SU-DHL-6 (cell line): Measurements from ENCODE around the gene TTC27.

Source experiments
- H2AFZ ChIP-seq: fragments of 200-600 bp; sonication (generic); 2 replicates; pipeline ENCODE4 v1.6.1; 2014; ENCODE audit warnings: low read depth, mild to moderate bottlenecking, moderate library complexity, mixed read lengths, antibody characterized with exemption, low read length; ENCODE audit not compliant: severe bottlenecking
- H3F3A ChIP-seq: fragments of 200-600 bp; shearing (Covaris generic); 2 replicates; pipeline ENCODE4 v1.6.0; 2016; ENCODE audit warnings: antibody characterized with exemption, mild to moderate bottlenecking; ENCODE audit not compliant: insufficient read depth
- H3K27ac ChIP-seq: fragments of 200-600 bp; sonication (generic); 2 replicates; pipeline ENCODE4 v1.5.1; 2016; ENCODE audit warnings: low read depth, mild to moderate bottlenecking, low read length, moderate library complexity, mixed read lengths
- H3K27me3 ChIP-seq: fragments of 200-600 bp; sonication (generic), shearing (Covaris generic); 2 replicates; pipeline ENCODE4 v1.6.0; 2014; ENCODE audit warnings: mild to moderate bottlenecking, low read length
- H3K36me3 ChIP-seq: fragments of 200-600 bp; sonication (generic); 2 replicates; pipeline ENCODE4 v1.6.1; 2014; ENCODE audit warnings: mild to moderate bottlenecking, low read length, mixed read lengths
- H3K4me2 ChIP-seq: fragments of 300-600, 200-600 bp; shearing (Covaris generic), sonication (generic); 2 replicates; pipeline ENCODE4 v1.6.0; 2014; ENCODE audit warnings: low read length, low read depth, mild to moderate bottlenecking; ENCODE audit not compliant: poor library complexity, severe bottlenecking
- H3K4me3 ChIP-seq: fragments of 200-600 bp; sonication (generic); 2 replicates; pipeline ENCODE4 v1.5.1; 2014; ENCODE audit warnings: antibody characterized with exemption, low read length, mild to moderate bottlenecking, mixed read lengths; ENCODE audit not compliant: insufficient read depth, poor library complexity, severe bottlenecking
- H3K79me2 ChIP-seq: fragments of 200-600 bp; sonication (generic); 2 replicates; pipeline ENCODE4 v1.6.1; 2014; ENCODE audit warnings: mild to moderate bottlenecking, low read length, moderate library complexity; ENCODE audit not compliant: insufficient read depth
- H3K9ac ChIP-seq: fragments of 200-600 bp; sonication (generic); 2 replicates; pipeline ENCODE4 v1.7.0; 2014; ENCODE audit warnings: mild to moderate bottlenecking, low read length
- H3K9me2 ChIP-seq: fragments of 200-600 bp; sonication (generic); replicated peaks from 2 replicates; pipeline ENCODE4 v1.6.1; 2014; ENCODE audit warnings: low read length; ENCODE audit not compliant: insufficient read depth
- H3K9me3 ChIP-seq: fragments of 200-600 bp; sonication (generic); 2 replicates; pipeline ENCODE4 v1.6.1; 2014; ENCODE audit warnings: low read length, mixed read lengths; ENCODE audit not compliant: insufficient read depth
- H4K20me1 ChIP-seq: fragments of 200-600 bp; sonication (generic); 2 replicates; pipeline ENCODE4 v1.6.1; 2014; ENCODE audit warnings: low read depth, mild to moderate bottlenecking, antibody characterized with exemption, low read length, moderate library complexity, mixed read lengths
- CTCF ChIP-seq: fragments of 200-600 bp; sonication (generic); IDR thresholded peaks from one replicate; pipeline ENCODE4 v1.5.1; 2017; ENCODE audit warnings: antibody characterized with exemption, mild to moderate bottlenecking, low read length, moderate library complexity; ENCODE audit not compliant: insufficient read depth, poor library complexity, severe bottlenecking
- EZH2phosphoT487 ChIP-seq: fragments of 200-600 bp; sonication (generic), shearing (Covaris generic); conservative IDR thresholded peaks from 2 replicates; pipeline ENCODE4 v1.6.1; 2018; ENCODE audit warnings: mild to moderate bottlenecking, antibody characterized with exemption, low read length, moderate library complexity, mixed read lengths

Gene TTC27

GRCh38 chr2:32820088-32820487, 192.2 kb downstream of the TTC27 start:
- Histone ChIP-seq H3F3A (no peaks in the 10 kb centered on the region), H3K79me2 (no peaks in the 10 kb centered on the region), H3K4me3 (no peak overlapping the region), H3K36me3 (no peaks in the 10 kb centered on the region), H3K9me3 (no peaks in the 10 kb centered on the region), H3K9ac (no peak overlapping the region), H3K27ac (no peak overlapping the region), H3K27me3 (no peaks in the 10 kb centered on the region), H3K9me2 (no peaks in the 10 kb centered on the region), H4K20me1 (no peaks in the 10 kb centered on the region), H3K4me2 (no peak overlapping the region), H2AFZ (no peak overlapping the region)
- no peak for TF ChIP-seq EZH2phosphoT487
- no peak for TF ChIP-seq CTCF

- H3K27me3 ChIP-seq: no peaks in the 10 kb centered on the region
- H3K9ac ChIP-seq: no peak overlapping the region
- H3K79me2 ChIP-seq: no peaks in the 10 kb centered on the region
- no peaks in the 10 kb centered on the region for H3K9me3 ChIP-seq
- TF ChIP-seq EZH2phosphoT487: no peak
- H3K4me3 ChIP-seq: no peak overlapping the region
- no peak overlapping the region for H3K27ac ChIP-seq
- no peak overlapping the region for H3K4me2 ChIP-seq
- H3F3A ChIP-seq: no peaks in the 10 kb centered on the region
- H3K36me3 ChIP-seq: no peaks in the 10 kb centered on the region
- H3K9me2 ChIP-seq: no peaks in the 10 kb centered on the region
- H2AFZ ChIP-seq: no peak overlapping the region
- H4K20me1 ChIP-seq: no peaks in the 10 kb centered on the region
Measured at GRCh38 chr2:32820701-32821100, 192.9 kb downstream of the TTC27 start.

- Histone ChIP-seq H3K9ac (no peak overlapping the region), H3K4me3 (no peak overlapping the region), H3K9me2 (no peaks in the 10 kb centered on the region), H3K27me3 (no peaks in the 10 kb centered on the region), H3K27ac (no peak overlapping the region), H3K36me3 (no peaks in the 10 kb centered on the region; the same call in 1 of the 2 replicates), H3K79me2 (no peaks in the 10 kb centered on the region), H2AFZ (no peak overlapping the region), H3F3A (no peaks in the 10 kb centered on the region), H3K9me3 (no peaks in the 10 kb centered on the region), H3K4me2 (no peak overlapping the region), H4K20me1 (no peaks in the 10 kb centered on the region)
- no peak for TF ChIP-seq CTCF
- no peak for TF ChIP-seq EZH2phosphoT487
Measured at GRCh38 chr2:32824070-32824809, 196.4 kb downstream of the TTC27 start.

GRCh38 chr2:32825291-32825712, 197.5 kb downstream of the TTC27 start:
- H3K9me3 ChIP-seq: no peaks in the 10 kb centered on the region
- no peaks in the 10 kb centered on the region for H3K27me3 ChIP-seq
- no peaks in the 10 kb centered on the region for H3K79me2 ChIP-seq
- no peak overlapping the region for H3K27ac ChIP-seq
- no peaks in the 10 kb centered on the region for H3F3A ChIP-seq
- no peak overlapping the region for H3K4me3 ChIP-seq
- no peaks in the 10 kb centered on the region; the same call in 1 of the 2 replicates for H3K36me3 ChIP-seq
- TF ChIP-seq EZH2phosphoT487 (no peak), CTCF (no peak)
- no peak overlapping the region for H3K4me2 ChIP-seq
- no peaks in the 10 kb centered on the region for H3K9me2 ChIP-seq
- no peak overlapping the region for H2AFZ ChIP-seq
- no peaks in the 10 kb centered on the region for H4K20me1 ChIP-seq
- no peak overlapping the region for H3K9ac ChIP-seq
